H9 (cell line): ENCODE results near the gene CNGB1. TPM values are rescaled to one million over a fixed set of nuclear protein-coding genes. Genes with fewer than 3 reads are reported as not detected.

ENCODE experiments used
- DNase-seq: peaks from one replicate; pipeline ENCODE4 v3.0.0-alpha.2; 2017
- H2AFZ ChIP-seq: one replicate; pipeline ENCODE4 v1.6.1; 2013; ENCODE audit warnings: mild to moderate bottlenecking, low read length, control low read depth, moderate library complexity
- H2AK5ac ChIP-seq: 2 replicates; pipeline ENCODE4 v1.6.1; 2013; ENCODE audit warnings: low read length, control low read depth, mixed read lengths; ENCODE audit not compliant: insufficient read length
- H2BK120ac ChIP-seq: one replicate; pipeline ENCODE4 v1.6.1; 2013; ENCODE audit warnings: low read depth, mild to moderate bottlenecking, low read length, control low read depth, inconsistent platforms; ENCODE audit not compliant: poor library complexity, severe bottlenecking
- H2BK12ac ChIP-seq: 2 replicates; pipeline ENCODE4 v1.6.1; 2013; ENCODE audit warnings: low read length, control low read depth, mixed read lengths, low read depth; ENCODE audit not compliant: insufficient read length
- H2BK15ac ChIP-seq: 2 replicates; pipeline ENCODE4 v1.6.1; 2013; ENCODE audit warnings: low read depth, low read length, control low read depth
- H2BK20ac ChIP-seq: one replicate; pipeline ENCODE4 v1.6.1; 2013; ENCODE audit warnings: low read depth, mild to moderate bottlenecking, low read length, control low read depth, inconsistent platforms; ENCODE audit not compliant: poor library complexity, severe bottlenecking
- H2BK5ac ChIP-seq: 2 replicates; pipeline ENCODE4 v1.6.1; 2013; ENCODE audit warnings: low read length, control low read depth, mixed read lengths; ENCODE audit not compliant: insufficient read length
- H3K14ac ChIP-seq: 2 replicates; pipeline ENCODE4 v1.6.1; 2013; ENCODE audit warnings: low read length, control low read depth; ENCODE audit not compliant: insufficient read depth
- H3K18ac ChIP-seq: 2 replicates; pipeline ENCODE4 v1.6.1; 2013; ENCODE audit warnings: low read depth, mild to moderate bottlenecking, mixed read lengths, low read length, control low read depth; ENCODE audit not compliant: insufficient read length
- H3K23ac ChIP-seq: 2 replicates; pipeline ENCODE4 v1.6.1; 2013; ENCODE audit warnings: low read length, control low read depth, mixed read lengths, low read depth; ENCODE audit not compliant: insufficient read length
- H3K23me2 ChIP-seq: 2 replicates; pipeline ENCODE4 v1.6.1; 2013; ENCODE audit warnings: low read depth, mild to moderate bottlenecking, mixed read lengths, low read length, control low read depth; ENCODE audit not compliant: insufficient read length, poor library complexity, severe bottlenecking
- H3K27ac ChIP-seq: 2 replicates; pipeline ENCODE4 v1.5.1; 2013; ENCODE audit warnings: low read length, control low read depth, mixed read lengths, low read depth; ENCODE audit not compliant: insufficient read length
- H3K27me3 ChIP-seq: 2 replicates; pipeline ENCODE4 v1.6.1; 2013; ENCODE audit warnings: low read length, control low read depth, inconsistent platforms; ENCODE audit not compliant: insufficient read depth
- H3K4ac ChIP-seq: 2 replicates; pipeline ENCODE4 v1.6.1; 2013; ENCODE audit warnings: low read depth, mild to moderate bottlenecking, control low read depth, inconsistent platforms, low read length, moderate library complexity
- H3K4me1 ChIP-seq: 2 replicates; pipeline ENCODE4 v1.6.1; 2013; ENCODE audit warnings: low read length, control low read depth, inconsistent platforms; ENCODE audit not compliant: insufficient read depth
- H3K4me2 ChIP-seq: 2 replicates; pipeline ENCODE4 v1.6.1; 2013; ENCODE audit warnings: low read length, control low read depth, mixed read lengths; ENCODE audit not compliant: insufficient read length, insufficient read depth
- H3K56ac ChIP-seq: 2 replicates; pipeline ENCODE4 v1.6.1; 2013; ENCODE audit warnings: low read depth, mild to moderate bottlenecking, mixed read lengths, low read length, control low read depth; ENCODE audit not compliant: insufficient read length
- H3K79me1 ChIP-seq: 2 replicates; pipeline ENCODE4 v1.6.1; 2013; ENCODE audit warnings: low read depth, mild to moderate bottlenecking, moderate library complexity, low read length, control low read depth, inconsistent platforms; ENCODE audit not compliant: insufficient read depth, poor library complexity, severe bottlenecking
- H3K79me2 ChIP-seq: 2 replicates; pipeline ENCODE4 v1.6.1; 2013; ENCODE audit warnings: low read length, control low read depth, inconsistent platforms; ENCODE audit not compliant: insufficient read depth
- H3K9ac ChIP-seq: 2 replicates; pipeline ENCODE4 v1.6.1; 2013; ENCODE audit warnings: low read length, control low read depth, mixed read lengths; ENCODE audit not compliant: insufficient read length; ENCODE audit errors: extremely low read depth
- H3K9me3 ChIP-seq: one replicate; pipeline ENCODE4 v1.6.1; 2013; ENCODE audit warnings: low read depth, low read length, inconsistent platforms; ENCODE audit not compliant: control insufficient read depth
- H3T11ph ChIP-seq: one replicate; pipeline ENCODE4 v1.6.1; 2013; ENCODE audit warnings: mild to moderate bottlenecking, low read length, control low read depth, inconsistent platforms
- H4K20me1 ChIP-seq: one replicate; pipeline ENCODE4 v1.6.1; 2013; ENCODE audit not compliant: control insufficient read depth, insufficient read length, insufficient read depth
- H4K5ac ChIP-seq: 2 replicates; pipeline ENCODE4 v1.6.1; 2013; ENCODE audit warnings: low read depth, mild to moderate bottlenecking, mixed read lengths, low read length, control low read depth; ENCODE audit not compliant: insufficient read length
- H4K8ac ChIP-seq: replicated peaks from 2 replicates; pipeline ENCODE4 v1.6.1; 2013; ENCODE audit warnings: low read length, control low read depth, mixed read lengths, low read depth; ENCODE audit not compliant: insufficient read length
- H4K91ac ChIP-seq: 2 replicates; pipeline ENCODE4 v1.6.1; 2013; ENCODE audit warnings: low read depth, mild to moderate bottlenecking, moderate library complexity, mixed read lengths, low read length, control low read depth; ENCODE audit not compliant: insufficient read length
- H3K27ac Mint-ChIP-seq, 3 experiments: 2 replicates in 2 of 3; 3 replicates in 1 of 3; pipeline ENCODE4 v1.8.0; 2020 to 2021; ENCODE audit warnings: mixed read lengths in 3 of 3, mild to moderate bottlenecking in 1 of 3, moderate library complexity in 1 of 3
- H3K27me3 Mint-ChIP-seq: 2 replicates; pipeline ENCODE4 v1.8.0; 2021; ENCODE audit warnings: low read depth, mild to moderate bottlenecking, moderate library complexity, mixed read lengths
- H3K36me3 Mint-ChIP-seq, 3 experiments: 2 replicates in 2 of 3; 3 replicates in 1 of 3; pipeline ENCODE4 v1.8.0; 2020 to 2021; ENCODE audit warnings: low read depth in 3 of 3, mixed read lengths in 3 of 3; ENCODE audit not compliant: insufficient read depth in 1 of 3
- H3K4me1 Mint-ChIP-seq, 2 experiments: 2 replicates each; pipeline ENCODE4 v1.8.0; 2020; ENCODE audit warnings: mixed read lengths in 2 of 2
- H3K4me3 Mint-ChIP-seq, 2 experiments: 2 replicates in 1 of 2; 3 replicates in 1 of 2; pipeline ENCODE4 v1.8.0; 2020 to 2021; ENCODE audit warnings: mild to moderate bottlenecking in 2 of 2, mixed read lengths in 2 of 2, moderate library complexity in 1 of 2
- H3K9me3 Mint-ChIP-seq, 2 experiments: 2 replicates in 1 of 2; 3 replicates in 1 of 2; pipeline ENCODE4 v1.8.0; 2020; ENCODE audit warnings: mild to moderate bottlenecking in 2 of 2, mixed read lengths in 2 of 2, moderate library complexity in 1 of 2
- WGBS: extraction: QIAGEN DNeasy Blood & Tissue Kit; methylation state at CpG from one replicate; pipeline ENCODE4 v1.1.7; 2013; ENCODE audit warnings: missing lambda C conversion rate, low lambda C conversion rate, mixed read lengths; ENCODE audit not compliant: insufficient read length; ENCODE audit errors: extremely low coverage; 5-methylcytosine and 5-hydroxymethylcytosine counted together
- total RNA-seq: library from RNA; stranded (reverse); gene quantifications from 2 replicates; pipeline ENCODE4 v1.2.1, GENCODE V29; 2021
- TF ChIP-seq, protein P1 (sequence below): fragments of 200-600 bp; sonication (generic); conservative IDR thresholded peaks from 3 replicates; pipeline ENCODE4 v1.8.0; 2021; ENCODE audit warnings: antibody characterized with exemption, mild to moderate bottlenecking

The CNGB1 gene
- total RNA-seq, 1 experiment from 2014 or later, result not detected

- H2BK120ac ChIP-seq, result no peak overlapping the region
- WGBS, result no CpG with 5 or more reads among the region's 5 CpGs
- no peak overlapping the region for H3K4me3 Mint-ChIP-seq
Observed at GRCh38 chr16:57855188-57855587, 115.7 kb downstream of the CNGB1 start.

More at GRCh38 chr16:57855188-57855587, 115.7 kb downstream of the CNGB1 start:
- H3K79me2 ChIP-seq, result no peaks in the 10 kb centered on the region
- Mint-ChIP-seq H3K27ac (no peak overlapping the region), H3K4me1 (peaks cover 6 to 16% of the 10 kb centered on the region in 2 experiments), H3K9me3 (peaks cover 0 to 3% of the 10 kb centered on the region in 2 experiments; a peak in 1 of 5 replicates), H3K27me3 (no peaks in the 10 kb centered on the region; the same call in 1 of the 2 replicates), H3K36me3 (no peaks in the 10 kb centered on the region)
- no peak overlapping the region for H2BK20ac ChIP-seq
- no peak overlapping the region for H2BK15ac ChIP-seq
- H3K4me1 ChIP-seq, result no peaks in the 10 kb centered on the region
- H3K9me3 ChIP-seq, result no peaks in the 10 kb centered on the region
- H3T11ph ChIP-seq, result no peak overlapping the region
- H3K4ac ChIP-seq, result no peak overlapping the region
- no peaks in the 10 kb centered on the region for H4K20me1 ChIP-seq
- no peak overlapping the region for H2AK5ac ChIP-seq
- no peak overlapping the region for H3K4me2 ChIP-seq
- H3K56ac ChIP-seq, result no peak overlapping the region
- H3K27me3 ChIP-seq, result no peaks in the 10 kb centered on the region
- H4K5ac ChIP-seq, result no peak overlapping the region
- H4K91ac ChIP-seq, result no peak overlapping the region
- H2BK5ac ChIP-seq, result no peak overlapping the region
- H3K14ac ChIP-seq, result no peak overlapping the region
- H2BK12ac ChIP-seq, result no peak overlapping the region
- H4K8ac ChIP-seq, result no peak overlapping the region
- H2AFZ ChIP-seq, result no peak overlapping the region
- no peak overlapping the region for H3K23ac ChIP-seq
- no peaks in the 10 kb centered on the region for H3K23me2 ChIP-seq
- H3K79me1 ChIP-seq, result no peaks in the 10 kb centered on the region
- TF ChIP-seq, protein P1, sequence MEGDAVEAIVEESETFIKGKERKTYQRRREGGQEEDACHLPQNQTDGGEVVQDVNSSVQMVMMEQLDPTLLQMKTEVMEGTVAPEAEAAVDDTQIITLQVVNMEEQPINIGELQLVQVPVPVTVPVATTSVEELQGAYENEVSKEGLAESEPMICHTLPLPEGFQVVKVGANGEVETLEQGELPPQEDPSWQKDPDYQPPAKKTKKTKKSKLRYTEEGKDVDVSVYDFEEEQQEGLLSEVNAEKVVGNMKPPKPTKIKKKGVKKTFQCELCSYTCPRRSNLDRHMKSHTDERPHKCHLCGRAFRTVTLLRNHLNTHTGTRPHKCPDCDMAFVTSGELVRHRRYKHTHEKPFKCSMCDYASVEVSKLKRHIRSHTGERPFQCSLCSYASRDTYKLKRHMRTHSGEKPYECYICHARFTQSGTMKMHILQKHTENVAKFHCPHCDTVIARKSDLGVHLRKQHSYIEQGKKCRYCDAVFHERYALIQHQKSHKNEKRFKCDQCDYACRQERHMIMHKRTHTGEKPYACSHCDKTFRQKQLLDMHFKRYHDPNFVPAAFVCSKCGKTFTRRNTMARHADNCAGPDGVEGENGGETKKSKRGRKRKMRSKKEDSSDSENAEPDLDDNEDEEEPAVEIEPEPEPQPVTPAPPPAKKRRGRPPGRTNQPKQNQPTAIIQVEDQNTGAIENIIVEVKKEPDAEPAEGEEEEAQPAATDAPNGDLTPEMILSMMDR, result no peak
- H3K18ac ChIP-seq, result no peak overlapping the region
- H3K27ac ChIP-seq, result no peak overlapping the region
- DNase-seq, result no peak
- H3K9ac ChIP-seq, result no peak overlapping the region
